Adrenal gland (tissue), 12 donors: ENCODE data around the gene ZFAND4. TPM values are rescaled to one million over a fixed set of nuclear protein-coding genes. Genes with fewer than 3 reads are reported as not detected.
"Not testable (repeated sequence)": the region's sequence is repeated elsewhere in the genome, so short reads cannot be mapped to it uniquely, and the experiment has no call there.

ENCODE experiments used
- DNase-seq, 7 donors: peaks; one replicate each; pipeline ENCODE4 v3.0.0-alpha.2; 2019 to 2020
- H3K27ac ChIP-seq, 5 donors: fragments of 200-600 bp; sonication (generic) in 4 of 5; 1 replicate in 3 of 5; 2 replicates in 2 of 5; pipeline versions ENCODE4 v1.5.1 to v1.8.0; 2016 to 2020; ENCODE audit warnings: mild to moderate bottlenecking in 1 of 5
- H3K27me3 ChIP-seq: fragments of 200-600 bp; 2 replicates; pipeline ENCODE4 v1.8.0; 2021
- H3K36me3 ChIP-seq, 2 donors: fragments of 200-600 bp; replicated peaks in 1 of 2; 1 replicate in 1 of 2; 2 replicates in 1 of 2; pipeline versions ENCODE4 v1.5.1 to v1.8.0; 2018 to 2022
- H3K4me1 ChIP-seq, 2 donors: fragments of 200-600 bp; replicated peaks in 1 of 2; 1 replicate in 1 of 2; 2 replicates in 1 of 2; pipeline versions ENCODE4 v1.5.1 to v1.8.0; 2018 to 2021
- H3K4me3 ChIP-seq, 4 donors: fragments of 200-600 bp; sonication (generic) in 3 of 4; one replicate each; pipeline ENCODE4 v1.5.1; 2016 to 2018
- H3K9me3 ChIP-seq, 3 donors: fragments of 200-600 bp; sonication (generic) in 1 of 3; replicated peaks in 1 of 3; 1 replicate in 2 of 3; 2 replicates in 1 of 3; pipeline versions ENCODE4 v1.5.1 to v1.8.0; 2016 to 2021
- CTCF ChIP-seq, 6 experiments: fragments of 450-650 bp in 4 of 6; fragments of 200-600 bp in 2 of 6; sonication (generic) in 1 of 6; IDR thresholded peaks; 1 replicate in 5 of 6; 2 replicates in 1 of 6; pipeline versions ENCODE4 v1.5.1 to v1.8.0; 2016 to 2021; ENCODE audit warnings: antibody characterized with exemption in 6 of 6, mild to moderate bottlenecking in 2 of 6, moderate library complexity in 1 of 6
- POLR2A ChIP-seq, 2 donors: fragments of 450-650 bp; IDR thresholded peaks; one replicate each; pipeline ENCODE4 v1.6.1; 2017; ENCODE audit warnings: antibody characterized with exemption in 2 of 2, mild to moderate bottlenecking in 2 of 2, moderate library complexity in 1 of 2
- WGBS, 4 donors: extraction: QIAGEN DNeasy Blood & Tissue Kit in 2 of 4; methylation state at CpG; one replicate each; pipeline versions ENCODE4 v1.1.5 to v1.1.7; 2013 to 2017; 5-methylcytosine and 5-hydroxymethylcytosine counted together
- intact Hi-C, 2 donors: fragments of 100-400 bp; cut with DNase I; formaldehyde crosslinking; loops; one replicate each; pipeline versions ENCODE4 v1.14.1 to v1.15.0; 2022 to 2023
- polyA plus RNA-seq, 3 donors: library from polyadenylated mRNA; stranded (reverse); fragments of 200-250 nt in 2 of 3; fragments of 350-450 nt in 1 of 3; fragmentation: Illumina TruSeq in 1 of 3; extraction: RNeasy Lipid Tissue Mini Kit (QIAGEN cat#74804) in 1 of 3; gene quantifications; one replicate each; pipeline ENCODE4 v1.2.3, GENCODE V29; 2013 to 2014
- total RNA-seq, 9 donors: library from RNA; depleted of rRNA in 4 of 9; stranded (reverse); fragments of >200 nt in 4 of 9; fragments of 120-200 nt in 1 of 9; fragmentation: NEBNext Ultra II Directional in 1 of 9; extraction: Animal tissue kit (Norgen Biotek cat#: 25700) in 1 of 9; gene quantifications; one replicate each; pipeline versions ENCODE4 v1.1.0 to v1.2.4, GENCODE V29; 2013 to 2023
- donor health status: healthy with polysubstance abuse.
- donor health status: Bipolar disorder and iron deficiency.
- donor health status: DM: yes; HTN: yes; CAD: no.
- donor health status: DM: no; HTN: no; CAD: no.
- donor health status: DM: no; HTN: no; CAD: no.
- donor health status: DM: yes; HTN: yes; CAD: no.

ZFAND4 gene
- total and polyA plus RNA-seq, 12 donors, result 7.1 to 48.7 (median 26.6) TPM

- H3K4me1 ChIP-seq, result peaks cover 0 to 25% of the 10 kb centered on the region in 2 donors
- 93 to 97% (median 94%) methylated on average over 6 of the region's 6 CpGs for WGBS, 4 donors
- no peak overlapping the region for H3K4me3 ChIP-seq
- no peaks in the 10 kb centered on the region for H3K36me3 ChIP-seq
- H3K27me3 ChIP-seq, result no peaks in the 10 kb centered on the region
- TF ChIP-seq CTCF (IDR thresholded peaks at IDR 0.05), result no peak
- TF ChIP-seq POLR2A (IDR thresholded peaks at IDR 0.05), result no peak
- intact Hi-C loops, result no loop called here
- no peak overlapping the region for H3K27ac ChIP-seq
- H3K9me3 ChIP-seq, result no peaks in the 10 kb centered on the region
- DNase-seq, result no peak
These were observed 15.3 kb downstream of the ZFAND4 start for GRCh38 chr10:45657033-45657926.

- intact Hi-C loops, result no loop called here
- H3K36me3 ChIP-seq, result no peaks in the 10 kb centered on the region
- H3K27ac ChIP-seq, result no peak overlapping the region
- H3K4me3 ChIP-seq, result no peak overlapping the region
- TF ChIP-seq CTCF (IDR thresholded peaks at IDR 0.05), result no peak
- TF ChIP-seq POLR2A (IDR thresholded peaks at IDR 0.05), result no peak
- no peaks in the 10 kb centered on the region for H3K9me3 ChIP-seq
- DNase-seq, result no peak
- no peaks in the 10 kb centered on the region for H3K27me3 ChIP-seq
- H3K4me1 ChIP-seq, result peaks cover 0 to 21% of the 10 kb centered on the region in 2 donors
These were observed 17.4 kb downstream of the ZFAND4 start for GRCh38 chr10:45655219-45655618.

- H3K4me3 ChIP-seq, H3K9me3 ChIP-seq, DNase-seq, H3K27me3 ChIP-seq, intact Hi-C loops, H3K36me3 ChIP-seq: not testable (repeated sequence)
- 87 to 98% (median 96%) methylated on average over 2 of the region's 2 CpGs for WGBS, 4 donors
- peaks cover 0 to 21% of the 10 kb centered on the region in 2 donors for H3K4me1 ChIP-seq
- peak overlapping the region in 1 of 5 donors; percentile 34 for H3K27ac ChIP-seq
These were observed 17.8 kb downstream of the ZFAND4 start for GRCh38 chr10:45654753-45655141.

GRCh38 chr10:45653454-45653853 lies 19.1 kb downstream of the ZFAND4 start:
- H3K36me3 ChIP-seq, result no peaks in the 10 kb centered on the region
- intact Hi-C loops, result no loop called here
- no peak for DNase-seq

More at GRCh38 chr10:45653454-45653853, 19.1 kb downstream of the ZFAND4 start:
- WGBS, 4 donors, result 91 to 100% (median 95%) methylated on average over 2 of the region's 2 CpGs
- TF ChIP-seq CTCF (IDR thresholded peaks at IDR 0.05) (no peak), POLR2A (IDR thresholded peaks at IDR 0.05) (no peak)
- Histone ChIP-seq H3K9me3 (no peaks in the 10 kb centered on the region), H3K27me3 (no peaks in the 10 kb centered on the region), H3K27ac (no peak overlapping the region), H3K4me1 (peaks cover 0 to 21% of the 10 kb centered on the region in 2 donors), H3K4me3 (no peak overlapping the region)
